ENCODE data around the gene GTPBP1. TPM values are rescaled to one million over a fixed set of nuclear protein-coding genes. Genes with fewer than 3 reads are reported as not detected.

The GTPBP1 gene
- total and polyA plus RNA-seq, 4 donors = 10.5 to 59.2 (median 35.5) TPM

- Histone ChIP-seq H3K4me1 (ENCODE audit: control insufficient read depth in 1 of 2, insufficient read depth in 2 of 2, low read length in 2 of 2) (no peaks in the 10 kb centered on the region), H3K27me3 (ENCODE audit: control insufficient read depth in 1 of 2, insufficient read depth in 2 of 2, low read length in 1 of 2) (no peaks in the 10 kb centered on the region), H3K27ac (ENCODE audit: low read depth in 1 of 2, low read length in 2 of 2) (no peak overlapping the region), H3K9me3 (ENCODE audit: control insufficient read depth, low read length) (no peaks in the 10 kb centered on the region), H3K4me3 (ENCODE audit: low read length in 2 of 2) (no peak overlapping the region), H3K36me3 (ENCODE audit: control insufficient read depth in 1 of 2, insufficient read depth in 2 of 2, low read length in 1 of 2) (no peaks in the 10 kb centered on the region)
- no peak for ATAC-seq (ENCODE audit: low FRiP score)
- no peak for DNase-seq
- intact Hi-C loops (cut with DNase I) = loop anchor here in 1 of 2 donors (5.0 to 10.0 kb wide), 3 partner anchors 68 to 350 kb away; partner anchors contain the start of gene NPTXR
- WGBS, 2 donors = 81 to 84% methylated on average over 11 of the region's 11 CpGs
Measured at GRCh38 chr22:38774496-38775166, 68.9 kb downstream of the GTPBP1 start.

GRCh38 chr22:38775656-38776055 lies 69.9 kb downstream of the GTPBP1 start:
- Histone ChIP-seq H3K27ac (ENCODE audit: low read depth in 1 of 2, low read length in 2 of 2) (no peak overlapping the region), H3K4me1 (ENCODE audit: control insufficient read depth in 1 of 2, insufficient read depth in 2 of 2, low read length in 2 of 2) (no peaks in the 10 kb centered on the region), H3K27me3 (ENCODE audit: control insufficient read depth in 1 of 2, insufficient read depth in 2 of 2, low read length in 1 of 2) (no peaks in the 10 kb centered on the region), H3K9me3 (ENCODE audit: control insufficient read depth, low read length) (no peaks in the 10 kb centered on the region), H3K36me3 (ENCODE audit: control insufficient read depth in 1 of 2, insufficient read depth in 2 of 2, low read length in 1 of 2) (no peaks in the 10 kb centered on the region), H3K4me3 (ENCODE audit: low read length in 2 of 2) (no peak overlapping the region)
- intact Hi-C loops (cut with DNase I) = loop anchor here in 1 of 2 donors (10.0 kb wide), 2 partner anchors 229 to 349 kb away; no protein-coding TSS in a partner anchor
- ATAC-seq (ENCODE audit: low FRiP score) (no peak), DNase-seq (no peak)
- 84 to 87% methylated on average over 13 of the region's 13 CpGs for WGBS, 2 donors

GRCh38 chr22:38776086-38776485 lies 70.3 kb downstream of the GTPBP1 start:
- Histone ChIP-seq H3K9me3 (ENCODE audit: control insufficient read depth, low read length) (no peaks in the 10 kb centered on the region), H3K36me3 (ENCODE audit: control insufficient read depth in 1 of 2, insufficient read depth in 2 of 2, low read length in 1 of 2) (no peaks in the 10 kb centered on the region), H3K27ac (ENCODE audit: low read depth in 1 of 2, low read length in 2 of 2) (no peak overlapping the region), H3K27me3 (ENCODE audit: control insufficient read depth in 1 of 2, insufficient read depth in 2 of 2, low read length in 1 of 2) (no peaks in the 10 kb centered on the region), H3K4me3 (ENCODE audit: low read length in 2 of 2) (no peak overlapping the region), H3K4me1 (ENCODE audit: control insufficient read depth in 1 of 2, insufficient read depth in 2 of 2, low read length in 2 of 2) (no peaks in the 10 kb centered on the region)
- intact Hi-C loops (cut with DNase I) = loop anchor here in 1 of 2 donors (10.0 kb wide), 2 partner anchors 229 to 349 kb away; no protein-coding TSS in a partner anchor
- DNase-seq (no peak), ATAC-seq (ENCODE audit: low FRiP score) (no peak)
- 77 to 78% methylated on average over 6 of the region's 6 CpGs for WGBS, 2 donors

- Histone ChIP-seq H3K36me3 (ENCODE audit: control insufficient read depth in 1 of 2, insufficient read depth in 2 of 2, low read length in 1 of 2) (no peaks in the 10 kb centered on the region), H3K27ac (ENCODE audit: low read depth in 1 of 2, low read length in 2 of 2) (no peak overlapping the region), H3K27me3 (ENCODE audit: control insufficient read depth in 1 of 2, insufficient read depth in 2 of 2, low read length in 1 of 2) (no peaks in the 10 kb centered on the region), H3K4me3 (ENCODE audit: low read length in 2 of 2) (no peak overlapping the region), H3K9me3 (ENCODE audit: control insufficient read depth, low read length) (no peaks in the 10 kb centered on the region), H3K4me1 (ENCODE audit: control insufficient read depth in 1 of 2, insufficient read depth in 2 of 2, low read length in 2 of 2) (no peaks in the 10 kb centered on the region)
- WGBS, 2 donors = 90 to 92% methylated on average over 27 of the region's 27 CpGs
- intact Hi-C loops (cut with DNase I) = loop anchor here in 1 of 2 donors (10.0 kb wide), 2 partner anchors 228 to 348 kb away; no protein-coding TSS in a partner anchor
- ATAC-seq (ENCODE audit: low FRiP score) (no peak), DNase-seq (no peak)
Measured at GRCh38 chr22:38777087-38777671, 71.4 kb downstream of the GTPBP1 start.

- Histone ChIP-seq H3K36me3 (ENCODE audit: control insufficient read depth in 1 of 2, insufficient read depth in 2 of 2, low read length in 1 of 2) (no peaks in the 10 kb centered on the region), H3K4me3 (ENCODE audit: low read length in 2 of 2) (no peak overlapping the region), H3K9me3 (ENCODE audit: control insufficient read depth, low read length) (no peaks in the 10 kb centered on the region), H3K27me3 (ENCODE audit: control insufficient read depth in 1 of 2, insufficient read depth in 2 of 2, low read length in 1 of 2) (no peaks in the 10 kb centered on the region), H3K4me1 (ENCODE audit: control insufficient read depth in 1 of 2, insufficient read depth in 2 of 2, low read length in 2 of 2) (no peaks in the 10 kb centered on the region), H3K27ac (ENCODE audit: low read depth in 1 of 2, low read length in 2 of 2) (no peak overlapping the region)
- ATAC-seq (ENCODE audit: low FRiP score) (no peak), DNase-seq (no peak)
- intact Hi-C loops (cut with DNase I) = loop anchor here in 1 of 2 donors (5.0 kb wide), 1 partner anchor 66 kb away; no protein-coding TSS in a partner anchor
- WGBS, 2 donors = 32 to 53% methylated on average over 10 to 13 of the region's 13 CpGs
Measured at GRCh38 chr22:38781033-38781432, 75.3 kb downstream of the GTPBP1 start.

- Histone ChIP-seq H3K27ac (ENCODE audit: low read depth in 1 of 2, low read length in 2 of 2) (no peak overlapping the region), H3K36me3 (ENCODE audit: control insufficient read depth in 1 of 2, insufficient read depth in 2 of 2, low read length in 1 of 2) (no peaks in the 10 kb centered on the region), H3K27me3 (ENCODE audit: control insufficient read depth in 1 of 2, insufficient read depth in 2 of 2, low read length in 1 of 2) (no peaks in the 10 kb centered on the region), H3K9me3 (ENCODE audit: control insufficient read depth, low read length) (no peaks in the 10 kb centered on the region), H3K4me1 (ENCODE audit: control insufficient read depth in 1 of 2, insufficient read depth in 2 of 2, low read length in 2 of 2) (peaks cover 0 to 5% of the 10 kb centered on the region in 2 donors), H3K4me3 (ENCODE audit: low read length in 2 of 2) (no peak overlapping the region)
- DNase-seq = no peak
- WGBS, 2 donors = 57 to 61% methylated on average over 13 of the region's 13 CpGs
- no peak for ATAC-seq (ENCODE audit: low FRiP score)
- intact Hi-C loops (cut with DNase I) = loop anchor here in 1 of 2 donors (5.0 kb wide), 1 partner anchor 65 kb away; no protein-coding TSS in a partner anchor
Measured at GRCh38 chr22:38782402-38783094, 76.8 kb downstream of the GTPBP1 start.

Other genes with a start within 250 kb of the GTPBP1 start
- gene KDELR3, start 237.8 kb upstream of the GTPBP1 start, total RNA-seq = 10 to 100 TPM; 12.9 to 24.0 TPM
- 10 to 100 TPM; 17.6 to 25.8 TPM for gene KDELR3, start 237.8 kb upstream of the GTPBP1 start, polyA plus RNA-seq
- 100 to 1,000 TPM; 377 to 555 TPM for gene DDX17, start 199.6 kb upstream of the GTPBP1 start, total RNA-seq
- 100 to 1,000 TPM in 1 of 2 donors, 10 to 100 TPM in 1; 50.0 to 355 TPM for gene DDX17, start 199.6 kb upstream of the GTPBP1 start, polyA plus RNA-seq
- 1 to 10 TPM; 1.5 TPM for gene DMC1, start 135.8 kb upstream of the GTPBP1 start, total RNA-seq
- 1 to 10 TPM in 1 of 2 donors, under 1 TPM in 1; 0.84 to 2.5 TPM for gene DMC1, start 135.8 kb upstream of the GTPBP1 start, polyA plus RNA-seq
- gene FAM227A, start 49.6 kb upstream of the GTPBP1 start, total RNA-seq = 1 to 10 TPM in 1 of 2 donors, under 1 TPM in 1; 0.78 to 1.3 TPM
- under 1 TPM in 1 of 2 donors, not detected in 1; 0.56 TPM for gene FAM227A, start 49.6 kb upstream of the GTPBP1 start, polyA plus RNA-seq
- 10 to 100 TPM; 24.0 to 35.2 TPM for gene CBY1, start 49.3 kb upstream of the GTPBP1 start, total RNA-seq
- gene CBY1, start 49.3 kb upstream of the GTPBP1 start, polyA plus RNA-seq = 10 to 100 TPM; 64.6 to 66.5 TPM
- 10 to 100 TPM; 36.0 to 39.2 TPM for gene TOMM22, start 24.0 kb upstream of the GTPBP1 start, total RNA-seq
- 10 to 100 TPM; 28.9 to 42.4 TPM for gene TOMM22, start 24.0 kb upstream of the GTPBP1 start, polyA plus RNA-seq
- gene JOSD1, start 5.0 kb upstream of the GTPBP1 start, total RNA-seq = 10 to 100 TPM; 54.0 to 54.7 TPM
- gene JOSD1, start 5.0 kb upstream of the GTPBP1 start, polyA plus RNA-seq = 10 to 100 TPM; 19.7 to 30.0 TPM
- 100 to 1,000 TPM; 275 to 495 TPM for gene SUN2, start 50.1 kb downstream of the GTPBP1 start, total RNA-seq
- gene SUN2, start 50.1 kb downstream of the GTPBP1 start, polyA plus RNA-seq = 100 to 1,000 TPM in 1 of 2 donors, 10 to 100 TPM in 1; 95.4 to 303 TPM
- gene DNAL4, start 88.2 kb downstream of the GTPBP1 start, total RNA-seq = 10 to 100 TPM in 1 of 2 donors, 1 to 10 TPM in 1; 8.2 to 10.8 TPM
- 10 to 100 TPM in 1 of 2 donors, 1 to 10 TPM in 1; 8.8 to 14.3 TPM for gene DNAL4, start 88.2 kb downstream of the GTPBP1 start, polyA plus RNA-seq
- 10 to 100 TPM; 16.5 to 21.9 TPM for gene NPTXR, start 138.1 kb downstream of the GTPBP1 start, total RNA-seq
- gene NPTXR, start 138.1 kb downstream of the GTPBP1 start, polyA plus RNA-seq = 10 to 100 TPM in 1 of 2 donors, 1 to 10 TPM in 1; 6.1 to 11.3 TPM
- gene CBX6, start 166.3 kb downstream of the GTPBP1 start, total RNA-seq = 100 to 1,000 TPM in 1 of 2 donors, 10 to 100 TPM in 1; 97.2 to 104 TPM
- gene CBX6, start 166.3 kb downstream of the GTPBP1 start, polyA plus RNA-seq = 10 to 100 TPM; 17.5 to 38.9 TPM